Stimulated activated CD8-positive, alpha-beta memory T cell treated with anti-CD3 and anti-CD28 coated beads, Interleukin-7, amount 100 ng/mL, for 1 hour (primary cell): ENCODE data around the gene LGR5.
"Not testable (repeated sequence)": the region's sequence is repeated elsewhere in the genome, so short reads cannot be mapped to it uniquely, and the experiment has no call there.

Source experiments
- DNase-seq, 2 donors: peaks; one replicate each; pipeline ENCODE4 v3.0.0-alpha.2; 2020; ENCODE audit warnings: low read depth in 2 of 2

Gene LGR5

DNA sequence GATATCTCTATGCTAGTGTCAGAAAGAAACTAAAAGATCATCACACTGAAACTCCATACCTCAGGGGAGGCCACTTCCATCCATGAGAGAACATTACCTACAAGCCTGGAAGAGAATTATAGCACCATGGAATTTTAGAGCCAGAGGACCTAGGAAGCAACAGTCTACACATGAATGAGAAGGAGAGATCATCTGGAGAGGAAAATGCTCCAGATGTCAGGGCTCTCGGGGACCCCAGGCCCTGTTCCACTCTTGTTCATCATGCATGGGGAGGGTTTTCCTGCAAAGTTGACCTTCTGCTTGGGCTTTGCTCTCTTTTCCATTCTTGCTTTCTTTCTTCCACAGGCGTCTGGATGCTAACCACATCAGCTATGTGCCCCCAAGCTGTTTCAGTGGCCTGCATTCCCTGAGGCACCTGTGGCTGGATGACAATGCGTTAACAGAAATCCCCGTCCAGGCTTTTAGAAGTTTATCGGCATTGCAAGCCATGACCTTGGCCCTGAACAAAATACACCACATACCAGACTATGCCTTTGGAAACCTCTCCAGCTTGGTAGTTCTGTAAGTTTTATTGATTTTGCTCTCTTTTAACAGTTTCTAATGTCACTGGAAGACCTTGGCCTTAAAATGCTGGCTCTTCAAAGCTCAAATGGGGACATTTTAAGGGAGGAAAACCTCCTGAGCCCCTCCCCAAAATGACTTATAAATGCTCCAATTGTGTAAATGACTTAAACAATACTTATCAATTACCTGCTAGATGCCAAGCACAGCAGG is 113.3 kb downstream of the LGR5 start:
- DNase-seq: no peak

DNA sequence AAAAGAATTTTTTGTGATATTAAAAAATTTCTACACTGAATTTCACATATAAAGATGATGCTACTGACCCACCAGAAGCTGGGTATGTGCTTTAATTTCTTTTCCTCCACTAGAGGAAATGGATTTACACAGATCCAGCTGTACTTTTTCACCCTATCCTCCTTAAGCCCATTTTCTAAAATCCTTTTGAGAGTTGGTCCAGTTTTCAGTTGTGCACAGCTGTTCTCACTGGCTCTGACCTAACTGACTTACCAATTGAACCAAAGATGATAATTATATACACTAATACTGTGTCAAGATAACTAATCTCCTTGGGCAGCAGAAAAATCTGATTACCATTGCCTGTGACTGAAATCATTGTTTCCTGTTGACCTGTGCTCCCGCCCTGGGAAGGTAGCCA is 115.6 kb downstream of the LGR5 start:
- no peak for DNase-seq

DNA sequence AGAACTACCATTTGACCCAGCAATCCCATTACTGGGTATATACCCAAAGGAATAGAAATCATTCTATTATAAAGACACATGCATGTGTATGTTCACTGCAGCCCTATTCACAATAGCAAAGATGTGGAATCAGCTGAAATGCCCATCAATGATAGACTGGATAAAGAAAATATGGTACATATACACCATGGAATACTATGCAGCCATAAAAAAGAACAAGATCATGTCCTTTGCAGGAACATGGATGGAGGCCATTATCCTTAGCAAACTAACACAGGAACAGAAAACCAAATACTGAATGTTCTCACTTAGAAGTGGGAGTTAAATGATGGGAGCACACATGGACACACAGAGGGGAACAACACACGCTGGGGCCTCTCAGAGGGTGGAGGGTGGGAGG is 116.2 kb downstream of the LGR5 start:
- DNase-seq: not testable (repeated sequence)

DNA sequence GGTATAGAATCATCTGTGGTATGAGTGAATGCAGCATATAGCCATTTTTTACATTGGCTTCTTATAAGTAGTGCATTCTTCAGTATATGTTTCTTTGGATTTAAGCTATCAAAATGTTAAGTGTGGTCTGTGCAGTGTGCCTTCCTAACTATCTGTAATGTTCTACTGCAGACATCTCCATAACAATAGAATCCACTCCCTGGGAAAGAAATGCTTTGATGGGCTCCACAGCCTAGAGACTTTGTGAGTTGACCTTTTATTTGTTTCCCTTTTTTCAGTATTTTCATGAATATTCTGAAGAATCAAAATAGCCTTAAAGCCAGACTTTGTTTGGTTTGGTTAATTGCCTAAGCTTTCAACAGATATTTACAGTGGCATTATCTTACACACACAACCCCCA is 116.8 kb downstream of the LGR5 start:
- no peak for DNase-seq

DNA sequence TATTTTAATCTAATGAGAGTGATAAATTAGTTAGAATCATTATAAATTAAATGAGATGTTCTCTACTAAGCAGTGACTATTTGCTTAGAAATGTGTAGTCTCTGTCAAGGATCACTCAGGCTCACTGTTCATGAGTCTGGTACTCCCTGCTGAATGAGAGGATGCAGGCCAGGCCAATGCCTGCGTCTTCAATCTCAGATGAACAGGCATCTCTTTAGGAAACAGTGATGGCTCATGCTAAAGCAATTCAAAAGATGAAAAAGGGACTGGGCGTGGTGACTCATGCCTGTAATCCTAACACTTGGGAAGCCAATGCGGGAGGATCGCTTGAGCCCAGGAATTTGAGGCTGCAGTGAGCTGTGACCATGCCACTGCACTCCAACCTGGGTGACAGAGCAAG is 117.3 kb downstream of the LGR5 start:
- DNase-seq: no peak

DNA sequence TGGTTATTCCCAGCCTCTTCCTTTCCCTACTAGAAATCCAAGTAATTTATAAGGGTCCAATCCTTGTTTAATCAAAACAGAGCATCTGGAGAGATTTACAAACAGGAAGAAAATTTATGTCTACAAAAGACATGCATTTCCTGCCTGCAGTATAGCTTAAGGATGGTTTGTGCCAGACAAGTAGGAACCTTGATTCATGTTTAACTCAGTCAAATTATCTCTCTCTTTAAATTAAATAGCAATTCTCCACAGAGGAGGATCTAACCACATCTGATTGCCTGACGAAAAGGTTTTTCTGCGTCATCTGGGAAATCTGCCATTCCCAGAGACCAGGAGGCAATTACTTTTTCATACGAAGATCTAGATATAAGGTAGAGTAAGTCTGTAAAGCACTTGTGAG is 118.8 kb downstream of the LGR5 start:
- DNase-seq: no peak

DNA sequence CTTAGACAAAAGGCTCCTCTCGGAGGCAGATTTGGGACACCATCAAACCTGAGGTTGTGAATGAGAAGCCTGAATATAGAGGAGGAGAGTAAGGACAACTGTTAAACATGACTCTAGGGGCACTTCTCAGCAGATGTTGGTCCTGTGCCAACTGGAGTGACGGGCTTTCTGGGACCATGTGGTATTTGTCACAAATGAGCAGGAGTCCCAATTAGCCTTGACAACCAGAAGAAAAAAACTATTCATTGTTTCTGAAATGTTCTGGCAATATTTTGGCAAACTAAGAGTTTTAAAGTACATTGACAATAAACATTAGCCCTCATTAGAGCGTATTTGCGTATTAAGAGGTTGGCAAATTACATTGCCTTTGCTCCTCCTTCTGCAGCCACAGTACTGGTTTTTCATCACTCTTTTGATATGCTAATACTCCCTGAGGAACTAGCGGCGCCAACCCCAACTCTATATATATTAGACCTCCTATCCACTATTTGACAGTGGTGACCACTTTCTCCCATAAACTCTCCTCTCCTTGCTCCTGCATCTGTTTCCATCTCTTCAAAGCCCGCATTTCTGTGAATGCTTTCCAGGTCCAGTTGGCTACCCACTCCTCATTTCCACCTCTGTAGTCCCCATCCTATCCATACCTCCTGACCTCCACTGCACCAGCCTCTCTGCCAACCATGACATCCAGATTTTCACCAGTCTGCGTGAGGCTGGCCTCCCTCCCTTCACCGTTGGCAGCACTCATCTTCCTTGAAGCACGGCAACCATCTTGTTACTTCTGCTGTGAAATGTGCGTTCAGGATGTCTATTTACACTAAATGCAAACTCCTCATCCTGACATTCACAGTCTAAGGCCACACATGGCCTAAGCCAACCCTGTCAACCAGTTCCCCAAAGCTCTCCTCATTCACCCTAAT is 123.3 kb downstream of the LGR5 start:
- no peak for DNase-seq

DNA sequence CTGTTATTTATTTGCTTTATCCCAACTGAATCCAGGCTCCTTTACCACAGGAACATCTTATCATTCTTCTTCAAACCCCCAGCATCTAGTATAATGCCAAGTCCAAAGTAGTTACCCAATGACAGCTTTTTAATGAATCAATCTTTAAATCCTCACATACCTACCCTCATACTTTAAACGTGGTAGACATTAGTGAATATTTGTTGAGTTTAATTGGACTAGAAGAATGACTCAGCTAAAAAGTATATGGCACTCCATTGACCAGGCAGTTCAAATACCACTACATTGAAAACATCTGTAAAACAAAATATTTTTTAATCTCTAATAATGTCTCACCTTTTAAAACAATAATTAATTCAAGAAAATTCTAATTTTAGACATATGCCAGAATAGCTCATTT is 125.9 kb downstream of the LGR5 start:
- DNase-seq: no peak

DNA sequence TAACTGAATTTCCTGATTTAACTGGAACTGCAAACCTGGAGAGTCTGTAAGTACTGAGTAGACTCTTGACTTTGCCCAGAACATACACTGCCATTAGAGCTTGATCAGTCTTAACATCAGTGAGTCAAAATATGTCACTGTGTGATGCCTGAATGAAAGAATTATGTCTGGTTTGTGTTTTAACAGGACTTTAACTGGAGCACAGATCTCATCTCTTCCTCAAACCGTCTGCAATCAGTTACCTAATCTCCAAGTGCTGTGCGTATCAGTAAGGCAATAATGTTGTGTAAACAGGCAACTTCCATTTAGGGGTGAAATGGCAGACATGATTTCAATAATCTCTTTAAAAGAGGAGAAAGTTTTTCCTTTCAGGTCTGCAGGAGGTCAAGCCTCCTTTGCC is 127.1 kb downstream of the LGR5 start:
- no peak for DNase-seq

DNA sequence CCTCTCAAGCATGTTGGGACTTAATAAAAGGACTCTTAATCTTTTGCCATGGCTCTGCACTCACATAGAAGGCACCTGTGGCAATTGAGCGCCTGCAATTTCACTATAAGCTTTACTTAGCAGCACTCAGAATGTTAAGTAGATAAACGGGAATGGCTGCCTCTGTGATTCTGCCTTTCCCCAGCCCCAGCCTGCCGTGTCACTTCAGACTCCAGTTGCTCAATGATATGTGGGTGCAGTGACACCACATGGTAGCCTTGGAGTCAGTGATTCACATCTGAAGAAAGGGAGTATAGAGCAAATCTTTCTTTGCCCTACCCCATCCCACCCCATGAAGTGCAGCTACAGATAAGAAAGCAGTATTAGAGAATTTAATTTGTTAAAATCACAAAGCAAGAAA is 127.9 kb downstream of the LGR5 start:
- no peak for DNase-seq

DNA sequence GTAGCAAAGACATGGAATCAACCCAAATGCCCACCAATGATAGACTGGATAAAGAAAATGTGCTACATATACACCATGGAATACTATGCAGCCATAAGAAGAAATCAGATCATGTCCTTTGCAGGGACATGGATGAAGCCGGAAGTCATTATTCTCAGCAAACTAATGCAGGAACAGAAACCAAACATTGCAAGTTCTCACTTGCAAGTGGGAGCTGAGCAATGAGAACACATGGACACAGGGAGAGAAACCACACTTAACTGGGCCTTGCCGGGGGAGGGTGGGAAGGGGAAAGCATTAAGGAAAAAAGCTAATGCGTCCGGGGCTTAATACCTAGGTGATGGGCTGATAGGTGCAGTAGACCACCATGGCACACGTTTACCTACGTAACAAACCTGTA is 130.3 kb downstream of the LGR5 start:
- not testable (repeated sequence) for DNase-seq

DNA sequence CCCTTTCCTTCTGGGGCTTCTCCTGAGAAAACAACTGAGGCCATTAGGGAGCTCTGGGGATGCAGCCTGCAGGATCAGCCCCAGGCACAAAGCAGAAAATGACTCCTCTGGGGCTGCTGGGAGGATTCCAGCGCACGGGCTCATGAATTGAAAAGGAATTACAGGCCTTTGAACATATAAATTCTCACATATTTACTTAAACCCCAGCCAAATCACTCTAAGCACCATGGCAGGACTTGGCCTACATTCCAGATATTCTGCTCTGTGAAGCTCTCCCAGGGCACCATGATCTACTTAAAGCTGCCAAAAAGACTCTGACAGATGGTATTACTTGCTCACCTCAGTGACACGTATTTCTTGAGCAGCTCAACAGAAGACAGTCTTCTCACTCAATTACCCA is 136.9 kb downstream of the LGR5 start:
- no peak for DNase-seq

DNA sequence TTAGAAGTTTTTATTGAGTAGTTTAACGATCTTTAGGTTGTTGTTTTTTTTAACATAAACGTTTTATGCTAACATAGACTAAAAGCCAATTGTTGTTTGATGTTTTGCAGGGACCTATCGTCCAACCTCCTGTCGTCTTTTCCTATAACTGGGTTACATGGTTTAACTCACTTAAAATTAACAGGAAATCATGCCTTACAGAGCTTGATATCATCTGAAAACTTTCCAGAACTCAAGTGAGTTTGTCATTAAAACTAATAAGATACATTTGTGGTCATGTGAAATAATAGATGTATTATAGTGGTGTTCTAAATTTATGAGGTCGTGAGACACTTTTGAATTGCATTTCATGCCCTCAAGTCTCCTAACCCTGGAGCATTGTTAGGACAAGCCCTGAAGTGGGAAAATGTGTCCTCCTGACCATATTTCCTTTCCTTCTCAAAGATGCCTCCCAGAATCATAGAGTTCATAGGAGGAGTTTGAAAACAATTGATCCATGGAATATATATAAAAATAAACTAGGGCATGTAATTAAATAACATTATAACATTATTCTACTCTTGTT is 139.2 kb downstream of the LGR5 start:
- no peak for DNase-seq

DNA sequence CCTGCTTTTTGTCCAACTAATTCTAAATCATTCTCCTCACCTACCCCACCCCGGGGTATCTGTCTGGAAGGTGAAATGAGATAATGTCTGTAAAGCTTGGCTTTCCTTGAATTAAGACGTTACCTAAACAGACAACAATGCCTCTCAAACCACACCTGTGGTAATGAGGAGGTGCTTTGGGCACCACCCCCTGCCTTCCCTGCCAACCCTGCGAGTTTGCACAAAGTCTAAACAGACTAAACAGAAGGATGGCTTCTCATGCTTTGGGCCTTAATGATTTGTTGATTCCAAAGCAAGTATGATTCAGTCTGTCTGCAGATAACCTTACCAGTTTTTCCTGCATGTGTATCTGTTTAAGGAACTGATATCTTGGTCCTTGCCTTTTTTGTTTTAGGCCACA is 141.6 kb downstream of the LGR5 start:
- DNase-seq: no peak

DNA sequence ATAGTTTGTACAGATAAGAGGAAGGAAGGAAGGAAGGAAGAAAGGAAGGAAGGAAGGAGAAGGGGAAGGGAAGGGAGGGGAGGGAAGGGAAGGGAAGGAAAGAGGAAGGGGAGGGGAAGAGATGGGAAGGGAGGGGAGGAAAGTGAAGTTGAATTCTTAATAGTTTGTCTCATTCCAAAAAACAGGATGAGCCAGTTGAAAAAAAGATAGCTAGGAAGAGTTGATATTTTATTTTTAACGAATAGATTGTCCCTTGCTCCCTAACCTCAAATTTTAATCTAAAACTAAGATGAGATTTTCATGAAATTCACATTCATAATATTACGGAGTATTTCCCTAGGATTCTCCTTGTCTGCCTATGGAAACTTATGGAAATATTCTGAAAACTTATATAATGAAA is 143.3 kb downstream of the LGR5 start:
- DNase-seq: no peak

DNA sequence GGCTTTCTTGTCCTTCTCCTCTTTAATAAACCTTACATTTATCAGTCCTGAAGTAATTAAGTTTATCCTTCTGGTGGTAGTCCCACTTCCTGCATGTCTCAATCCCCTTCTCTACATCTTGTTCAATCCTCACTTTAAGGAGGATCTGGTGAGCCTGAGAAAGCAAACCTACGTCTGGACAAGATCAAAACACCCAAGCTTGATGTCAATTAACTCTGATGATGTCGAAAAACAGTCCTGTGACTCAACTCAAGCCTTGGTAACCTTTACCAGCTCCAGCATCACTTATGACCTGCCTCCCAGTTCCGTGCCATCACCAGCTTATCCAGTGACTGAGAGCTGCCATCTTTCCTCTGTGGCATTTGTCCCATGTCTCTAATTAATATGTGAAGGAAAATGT is 144.8 kb downstream of the LGR5 start:
- DNase-seq: no peak

DNA sequence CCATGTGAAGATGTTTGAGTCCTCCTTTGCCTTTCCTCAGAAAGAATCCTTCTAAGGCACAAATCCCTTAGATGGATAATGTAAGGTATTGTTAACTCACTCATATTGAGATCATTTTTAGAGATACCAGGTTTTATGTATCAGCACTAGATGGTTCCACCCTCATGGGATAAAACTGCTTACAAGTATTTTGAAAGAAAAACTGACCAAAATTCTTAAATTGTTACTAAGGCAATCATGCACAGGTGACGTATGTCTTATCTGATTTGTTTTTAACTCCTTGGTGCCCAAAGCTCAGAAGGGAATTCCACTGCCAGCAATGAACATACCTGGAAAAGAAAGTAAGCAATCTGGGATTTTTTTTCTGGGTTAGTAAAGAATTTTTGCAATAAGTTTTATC is 145.6 kb downstream of the LGR5 start:
- no peak for DNase-seq

DNA sequence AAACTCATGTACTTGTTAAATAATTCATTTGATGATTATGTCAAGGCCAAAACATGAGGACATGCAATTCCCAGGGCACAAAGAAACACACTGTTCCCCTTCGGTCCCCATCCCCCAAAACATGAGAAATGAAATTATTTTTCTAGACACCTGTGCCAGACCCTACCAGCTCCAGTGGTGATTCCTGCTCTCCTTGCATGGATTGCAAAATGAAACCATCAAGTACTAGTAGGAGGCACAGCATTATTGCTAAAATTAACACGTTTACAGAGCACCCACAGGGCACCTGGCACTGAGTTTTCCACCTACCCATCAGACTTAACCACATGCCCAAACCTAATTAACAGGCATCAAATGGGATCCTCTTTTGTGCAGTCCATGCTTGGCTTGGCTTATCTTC is 147.4 kb downstream of the LGR5 start:
- DNase-seq: no peak

DNA sequence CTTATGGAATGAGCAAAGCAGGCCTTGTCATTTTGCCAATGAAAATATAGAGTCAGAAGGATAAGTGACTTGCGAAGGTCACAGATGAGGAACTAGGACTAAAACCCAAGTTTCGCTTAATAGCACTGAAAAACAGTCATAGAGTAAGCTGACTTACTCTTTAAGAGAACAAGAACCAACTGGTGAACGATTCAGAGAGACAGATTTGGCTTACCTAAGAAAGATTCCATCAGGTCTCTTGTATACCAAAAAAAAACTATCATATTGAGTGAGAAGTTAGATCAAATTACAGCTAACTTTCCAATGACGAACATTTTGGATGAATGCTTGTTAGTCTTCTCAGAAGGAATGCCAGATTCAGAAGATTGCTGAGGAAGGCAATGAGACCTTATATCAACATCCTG is 149.9 kb downstream of the LGR5 start:
- DNase-seq: no peak

DNA sequence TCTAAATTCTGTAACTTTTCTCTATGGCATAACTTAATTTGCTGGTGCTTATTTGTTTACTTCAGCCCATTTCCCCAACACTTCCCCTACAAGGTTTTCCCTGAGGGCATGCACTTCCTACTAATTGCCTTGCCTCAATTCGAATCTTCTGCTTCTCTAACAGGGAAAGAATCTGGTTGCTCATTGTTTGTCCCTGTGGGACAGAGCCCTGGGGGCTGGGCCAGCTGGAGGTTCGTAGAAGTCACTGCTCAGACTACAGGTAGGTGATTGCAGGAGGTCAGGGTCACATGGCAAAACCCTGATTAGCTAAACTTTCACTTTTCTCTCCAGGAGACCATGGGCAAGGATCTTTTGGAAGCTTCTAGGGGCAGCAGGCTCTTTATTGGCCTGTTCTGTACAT is 152.0 kb downstream of the LGR5 start:
- no peak for DNase-seq

DNA sequence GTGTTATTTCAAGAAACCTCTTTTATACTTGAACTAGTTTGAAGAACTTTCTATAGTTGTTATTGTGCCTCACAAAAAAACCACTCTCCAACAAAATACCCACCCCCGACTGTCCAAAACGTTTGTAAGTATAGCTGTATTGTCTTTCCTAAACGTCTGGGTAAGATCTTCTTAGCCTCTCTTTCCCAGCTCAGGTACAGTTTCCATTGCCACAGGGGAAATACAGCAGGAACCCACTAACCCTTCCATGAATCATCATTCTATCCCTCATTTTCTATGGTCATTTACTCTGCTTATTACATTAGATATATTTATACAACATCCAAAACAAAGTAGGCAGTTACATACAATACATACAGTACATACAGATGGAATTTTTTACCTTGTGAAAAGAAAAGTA is 153.2 kb downstream of the LGR5 start:
- no peak for DNase-seq

DNA sequence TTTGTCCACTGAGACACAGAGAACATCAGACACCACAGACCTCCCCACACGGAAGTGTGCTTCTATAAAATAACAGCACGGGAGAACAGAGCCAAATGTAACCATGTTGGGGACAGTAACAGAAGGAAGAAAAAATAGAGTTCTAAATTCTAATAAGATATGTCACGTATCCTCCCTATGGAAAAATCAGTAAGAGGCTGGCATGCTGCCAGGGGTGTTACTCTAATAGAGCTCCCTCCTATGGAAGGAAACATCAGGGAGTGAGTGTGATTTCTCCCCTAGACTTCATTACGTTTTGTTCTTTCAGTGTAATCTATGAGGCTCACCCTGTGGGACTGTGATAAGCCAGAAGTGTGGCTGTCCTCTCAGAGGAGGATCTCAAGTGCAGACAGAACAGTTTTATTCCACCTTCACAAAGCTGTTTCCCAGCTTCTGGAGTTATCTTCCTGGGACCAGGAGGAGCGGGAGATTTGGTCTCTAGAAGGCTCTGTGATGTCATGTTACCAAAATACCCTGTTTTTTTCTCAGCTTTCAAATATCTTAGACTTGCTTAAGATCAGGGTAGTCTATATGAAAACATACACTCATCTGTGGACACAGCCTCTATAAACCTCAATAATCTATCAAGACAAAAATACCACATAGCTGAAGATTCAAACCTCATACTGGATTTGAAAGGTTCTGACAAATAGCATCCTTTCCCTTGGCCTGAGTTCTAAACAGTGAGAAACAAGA is 154.8 kb downstream of the LGR5 start:
- DNase-seq: no peak
